Neutrophil (primary cell): ENCODE measurements around the gene SPIN1.

Experiments
- H3K27ac ChIP-seq: fragments of 200-600 bp; sonication (generic); 2 replicates; pipeline ENCODE4 v1.5.1; 2016; ENCODE audit warnings: mild to moderate bottlenecking, moderate library complexity
- H3K27me3 ChIP-seq: fragments of 200-600 bp; sonication (generic); 2 replicates; pipeline ENCODE4 v1.6.0; 2016; ENCODE audit warnings: mild to moderate bottlenecking
- H3K36me3 ChIP-seq: fragments of 200-600 bp; sonication (generic); 2 replicates; pipeline ENCODE4 v1.5.1; 2017
- H3K4me1 ChIP-seq, 2 experiments: fragments of 200-600 bp in 1 of 2; sonication (generic) in 1 of 2; 1 replicate in 1 of 2; 2 replicates in 1 of 2; pipeline versions ENCODE4 v1.5.1 to v1.6.1; 2013 to 2016; ENCODE audit warnings: low read depth in 1 of 2, low read length in 1 of 2, mild to moderate bottlenecking in 1 of 2, moderate library complexity in 1 of 2; ENCODE audit not compliant: control insufficient read depth in 1 of 2, insufficient read depth in 1 of 2
- H3K4me3 ChIP-seq, 2 experiments: fragments of 200-600 bp in 1 of 2; sonication (generic) in 1 of 2; 1 replicate in 1 of 2; 2 replicates in 1 of 2; pipeline ENCODE4 v1.5.1; 2013 to 2016; ENCODE audit warnings: low read depth in 1 of 2, low read length in 1 of 2, mild to moderate bottlenecking in 1 of 2, moderate library complexity in 1 of 2
- H3K9me3 ChIP-seq: fragments of 200-600 bp; sonication (generic); 2 replicates; pipeline ENCODE4 v1.5.1; 2016
- CTCF ChIP-seq: fragments of 200-600 bp; sonication (generic); IDR thresholded peaks from 2 replicates; pipeline ENCODE4 v1.5.1; 2016; ENCODE audit warnings: antibody characterized with exemption

Gene SPIN1

GRCh38 chr9:88511906-88512305, 123.7 kb downstream of the SPIN1 start:
- Histone ChIP-seq H3K27me3 (no peaks in the 10 kb centered on the region), H3K4me3 (no peak overlapping the region), H3K4me1 (no peaks in the 10 kb centered on the region), H3K36me3 (no peaks in the 10 kb centered on the region), H3K27ac (no peak overlapping the region), H3K9me3 (no peaks in the 10 kb centered on the region)
- TF ChIP-seq CTCF, result no peak

- no peaks in the 10 kb centered on the region for H3K9me3 ChIP-seq
- no peak overlapping the region for H3K27ac ChIP-seq
- no peaks in the 10 kb centered on the region for H3K4me1 ChIP-seq
- no peaks in the 10 kb centered on the region for H3K27me3 ChIP-seq
- no peaks in the 10 kb centered on the region for H3K36me3 ChIP-seq
- TF ChIP-seq CTCF, result no peak
- H3K4me3 ChIP-seq, result no peak overlapping the region
Measured at GRCh38 chr9:88514247-88514646, 126.0 kb downstream of the SPIN1 start.

- no peak for TF ChIP-seq CTCF
- H3K36me3 ChIP-seq, result no peaks in the 10 kb centered on the region
- no peak overlapping the region for H3K4me3 ChIP-seq
- no peak overlapping the region for H3K27ac ChIP-seq
- H3K4me1 ChIP-seq, result no peaks in the 10 kb centered on the region
- no peaks in the 10 kb centered on the region for H3K9me3 ChIP-seq
- peaks cover 6% of the 10 kb centered on the region for H3K27me3 ChIP-seq
Measured at GRCh38 chr9:88521308-88521707, 133.1 kb downstream of the SPIN1 start.

- H3K4me3 ChIP-seq, result no peak overlapping the region
- H3K27me3 ChIP-seq, result peaks cover 6% of the 10 kb centered on the region
- no peak for TF ChIP-seq CTCF
- H3K9me3 ChIP-seq, result no peaks in the 10 kb centered on the region
- no peak overlapping the region for H3K27ac ChIP-seq
- no peaks in the 10 kb centered on the region for H3K36me3 ChIP-seq
- H3K4me1 ChIP-seq, result no peaks in the 10 kb centered on the region
Measured at GRCh38 chr9:88522360-88522759, 134.1 kb downstream of the SPIN1 start.

GRCh38 chr9:88523056-88523455, 134.8 kb downstream of the SPIN1 start:
- H3K27me3 ChIP-seq, result peaks cover 6% of the 10 kb centered on the region
- no peaks in the 10 kb centered on the region for H3K4me1 ChIP-seq
- no peak overlapping the region for H3K4me3 ChIP-seq
- no peaks in the 10 kb centered on the region for H3K36me3 ChIP-seq
- no peak for TF ChIP-seq CTCF
- H3K9me3 ChIP-seq, result no peaks in the 10 kb centered on the region
- no peak overlapping the region for H3K27ac ChIP-seq

- peaks cover 6% of the 10 kb centered on the region for H3K27me3 ChIP-seq
- no peaks in the 10 kb centered on the region for H3K9me3 ChIP-seq
- no peaks in the 10 kb centered on the region for H3K4me1 ChIP-seq
- H3K36me3 ChIP-seq, result no peaks in the 10 kb centered on the region
- TF ChIP-seq CTCF, result no peak
- H3K27ac ChIP-seq, result no peak overlapping the region
- H3K4me3 ChIP-seq, result no peak overlapping the region
Measured at GRCh38 chr9:88524911-88525310, 136.7 kb downstream of the SPIN1 start.
